Activated T-helper 2 cell treated with anti-CD3 and anti-CD28 coated beads, Interferon-gamma antibody, Interleukin-2, Interleukin-4, amounts not matched to agents 10 μg/mL and 5 μg/mL and 100 μg/mL, durations not matched to agents 14 hours and 24 hours and 36 hours (primary cell): ENCODE data around the gene CMSS1. TPM values are rescaled to one million over a fixed set of nuclear protein-coding genes. Genes with fewer than 3 reads are reported as not detected.
A peak's percentile ranks its signal among the peaks of the same experiment; 100 is the strongest.

ENCODE experiments used
- DNase-seq: peaks from one replicate; pipeline ENCODE4 v3.0.0; 2021; ENCODE audit warnings: low spot score
- H3K27ac Mint-ChIP-seq: one replicate; pipeline ENCODE4 v1.8.0; 2021; ENCODE audit warnings: mixed read lengths
- H3K27me3 Mint-ChIP-seq: one replicate; pipeline ENCODE4 v1.8.0; 2021; ENCODE audit warnings: low read depth, mixed read lengths
- H3K36me3 Mint-ChIP-seq: one replicate; pipeline ENCODE4 v1.8.0; 2021; ENCODE audit warnings: low read depth, mixed read lengths
- H3K4me1 Mint-ChIP-seq: one replicate; pipeline ENCODE4 v1.8.0; 2021; ENCODE audit warnings: low read depth, mixed read lengths
- H3K4me3 Mint-ChIP-seq: one replicate; pipeline ENCODE4 v1.8.0; 2021; ENCODE audit warnings: low read depth, mild to moderate bottlenecking, moderate library complexity, mixed read lengths
- H3K9me3 Mint-ChIP-seq: one replicate; pipeline ENCODE4 v1.8.0; 2021; ENCODE audit warnings: mixed read lengths
- intact Hi-C: fragments of 100-400 bp; cut with micrococcal nuclease; formaldehyde crosslinking; loops from one replicate; pipeline ENCODE4 v1.15.1; 2023
- total RNA-seq: library from RNA; stranded (reverse); gene quantifications from 2 replicates; pipeline ENCODE4 v1.2.3, GENCODE V29; 2022

Gene CMSS1
- total RNA-seq, 1 donor from 2014 or later = 138 TPM

- peak overlapping the region; percentile 58 for H3K4me3 Mint-ChIP-seq
- H3K36me3 Mint-ChIP-seq = peaks cover 35% of the 10 kb centered on the region
- H3K27ac Mint-ChIP-seq = peak overlapping the region; percentile 90
- H3K9me3 Mint-ChIP-seq = peaks cover 4% of the 10 kb centered on the region
- intact Hi-C loops = loop anchor here (1.0 to 10.0 kb wide), 4 partner anchors 13 to 331 kb away; partner anchors contain the start of genes LNP1 and TOMM70
- H3K27me3 Mint-ChIP-seq = no peaks in the 10 kb centered on the region
- H3K4me1 Mint-ChIP-seq = peaks cover 73% of the 10 kb centered on the region
- DNase-seq = no peak
Measured at GRCh38 chr3:100073714-100074307, 256.1 kb downstream of the CMSS1 start.

DNA sequence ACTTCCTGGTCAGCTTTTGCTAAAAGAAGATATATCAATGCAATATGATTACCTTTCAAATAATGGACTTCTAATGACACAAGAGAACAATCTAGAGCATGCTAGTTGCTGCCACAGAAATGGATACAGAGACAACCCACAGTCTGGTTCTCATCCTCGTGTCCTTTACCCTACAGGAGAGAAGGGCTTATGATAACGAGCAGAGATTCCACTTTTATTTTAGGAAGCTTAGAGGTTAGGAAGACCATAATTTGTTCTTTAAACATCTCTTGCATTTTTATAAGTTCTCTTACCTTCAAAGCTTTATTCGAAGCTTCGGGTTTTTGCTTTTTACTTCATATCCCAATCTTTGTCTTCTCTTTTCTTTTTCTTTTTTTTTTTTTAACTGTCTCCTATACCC is 257.5 kb downstream of the CMSS1 start:
- Mint-ChIP-seq H3K27ac (peak overlapping the region; percentile 58), H3K4me1 (peaks cover 61% of the 10 kb centered on the region)

DNA sequence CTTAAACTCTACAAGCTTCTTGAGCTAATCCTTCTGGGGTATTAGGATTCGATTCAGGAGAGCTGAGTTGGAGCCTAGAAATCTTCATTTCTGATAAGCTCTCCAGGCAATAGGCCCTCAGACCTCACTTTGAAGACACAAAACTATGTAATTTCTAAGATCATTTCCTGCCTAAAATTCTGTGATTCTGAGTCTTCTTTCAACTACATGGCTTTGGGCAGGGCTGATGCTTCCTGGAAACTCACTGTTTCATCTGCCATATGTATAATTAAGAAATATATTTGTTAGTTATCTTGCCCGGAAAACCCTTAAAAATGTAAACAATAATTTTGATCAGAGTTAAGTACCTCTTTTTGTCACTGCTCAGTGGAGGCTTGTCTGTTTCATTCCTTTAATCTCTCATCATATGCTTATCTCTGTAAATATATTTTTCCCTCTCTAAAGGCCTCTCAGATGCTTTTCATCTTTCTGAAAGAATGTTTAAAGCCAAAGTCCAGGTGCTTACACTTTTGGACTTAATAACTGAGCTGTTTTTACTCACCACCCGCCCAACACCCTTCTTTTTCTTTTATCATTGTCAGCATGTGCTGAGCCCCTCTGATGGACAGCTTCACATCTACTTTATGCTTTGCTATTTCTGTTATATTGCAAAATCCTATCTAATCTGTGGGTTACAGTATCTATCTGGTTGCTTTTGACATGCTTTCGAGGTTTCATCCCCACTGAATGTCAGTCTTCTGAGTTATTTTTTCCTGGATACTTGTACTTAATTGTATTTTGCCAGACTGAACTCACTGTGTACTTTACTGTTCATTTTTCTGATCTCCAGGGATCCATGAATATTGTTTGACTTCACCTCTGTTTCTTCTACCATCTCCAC is 258.4 kb downstream of the CMSS1 start:
- Mint-ChIP-seq H3K4me1 (peaks cover 58% of the 10 kb centered on the region), H3K36me3 (peaks cover 45% of the 10 kb centered on the region), H3K27me3 (no peaks in the 10 kb centered on the region), H3K4me3 (no peak overlapping the region), H3K9me3 (peaks cover 4% of the 10 kb centered on the region), H3K27ac (peak overlapping the region; percentile 58)
- intact Hi-C loops = loop anchor here (10.0 kb wide), 1 partner anchor 329 kb away; the partner anchor contains the start of genes LNP1 and TOMM70
- no peak for DNase-seq

More for the DNA sequence above, 257.5 kb downstream of the CMSS1 start:
- Mint-ChIP-seq H3K4me3 (no peak overlapping the region), H3K27me3 (no peaks in the 10 kb centered on the region), H3K9me3 (peaks cover 4% of the 10 kb centered on the region), H3K36me3 (peaks cover 36% of the 10 kb centered on the region)
- no peak for DNase-seq
- intact Hi-C loops = loop anchor here (10.0 kb wide), 1 partner anchor 330 kb away; the partner anchor contains the start of genes LNP1 and TOMM70

- Mint-ChIP-seq H3K4me3 (no peak overlapping the region), H3K9me3 (peaks cover 4% of the 10 kb centered on the region), H3K27me3 (no peaks in the 10 kb centered on the region), H3K4me1 (peaks cover 50% of the 10 kb centered on the region), H3K27ac (no peak overlapping the region), H3K36me3 (peaks cover 45% of the 10 kb centered on the region)
- intact Hi-C loops = loop anchor here (10.0 kb wide), 1 partner anchor 328 kb away; the partner anchor contains the start of genes LNP1 and TOMM70
- DNase-seq = no peak
Measured at GRCh38 chr3:100076731-100077529, 259.3 kb downstream of the CMSS1 start.

DNA sequence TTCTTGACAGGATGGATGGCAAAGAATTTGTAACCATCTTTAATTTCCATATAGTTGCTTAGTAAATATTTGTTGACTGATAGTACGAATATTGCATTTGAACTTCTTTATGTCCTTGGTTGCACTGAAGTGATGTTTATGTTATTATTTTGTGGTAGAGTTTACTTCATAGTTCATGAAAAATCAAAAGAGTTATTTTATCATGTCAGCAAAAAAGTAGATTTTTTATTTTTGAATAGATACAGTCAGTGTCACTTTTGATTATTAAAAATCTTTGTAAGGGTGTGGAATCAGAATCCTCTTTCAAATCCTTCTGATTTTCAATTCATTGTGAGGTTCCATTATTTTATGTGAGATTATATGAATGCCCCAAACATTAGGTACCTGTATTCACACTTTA is 261.7 kb downstream of the CMSS1 start:
- Mint-ChIP-seq H3K4me3 (no peak overlapping the region), H3K27me3 (no peaks in the 10 kb centered on the region), H3K27ac (no peak overlapping the region), H3K9me3 (peaks cover 4% of the 10 kb centered on the region), H3K4me1 (peaks cover 43% of the 10 kb centered on the region), H3K36me3 (peaks cover 55% of the 10 kb centered on the region)
- no peak for DNase-seq
- intact Hi-C loops = loop anchor here (10.0 kb wide), 1 partner anchor 325 kb away; the partner anchor contains the start of genes LNP1 and TOMM70

- intact Hi-C loops = no loop called here
- Mint-ChIP-seq H3K4me1 (peaks cover 39% of the 10 kb centered on the region), H3K27ac (no peak overlapping the region), H3K36me3 (peaks cover 57% of the 10 kb centered on the region), H3K9me3 (peaks cover 4% of the 10 kb centered on the region), H3K27me3 (no peaks in the 10 kb centered on the region), H3K4me3 (no peak overlapping the region)
- DNase-seq = no peak
Measured at GRCh38 chr3:100080573-100080972, 262.9 kb downstream of the CMSS1 start.

GRCh38 chr3:100081311-100081710 is 263.6 kb downstream of the CMSS1 start:
- no peak for DNase-seq
- Mint-ChIP-seq H3K9me3 (peaks cover 4% of the 10 kb centered on the region), H3K27me3 (no peaks in the 10 kb centered on the region), H3K27ac (no peak overlapping the region), H3K36me3 (peaks cover 54% of the 10 kb centered on the region), H3K4me1 (peaks cover 32% of the 10 kb centered on the region), H3K4me3 (no peak overlapping the region)
- intact Hi-C loops = no loop called here

GRCh38 chr3:100081986-100082692 is 264.5 kb downstream of the CMSS1 start:
- H3K4me1 Mint-ChIP-seq = peaks cover 29% of the 10 kb centered on the region
- H3K9me3 Mint-ChIP-seq = peaks cover 3% of the 10 kb centered on the region
- intact Hi-C loops = no loop called here

GRCh38 chr3:100082714-100083113 is 265.1 kb downstream of the CMSS1 start:
- DNase-seq = no peak
- peaks cover 30% of the 10 kb centered on the region for H3K4me1 Mint-ChIP-seq
- H3K9me3 Mint-ChIP-seq = no peaks in the 10 kb centered on the region
- H3K4me3 Mint-ChIP-seq = no peak overlapping the region
- peaks cover 49% of the 10 kb centered on the region for H3K36me3 Mint-ChIP-seq
- H3K27me3 Mint-ChIP-seq = peaks cover 1% of the 10 kb centered on the region
- no peak overlapping the region for H3K27ac Mint-ChIP-seq
- intact Hi-C loops = no loop called here

More at GRCh38 chr3:100081986-100082692, 264.5 kb downstream of the CMSS1 start:
- no peak overlapping the region for H3K4me3 Mint-ChIP-seq
- DNase-seq = no peak
- peaks cover 52% of the 10 kb centered on the region for H3K36me3 Mint-ChIP-seq
- H3K27me3 Mint-ChIP-seq = peaks cover 1% of the 10 kb centered on the region
- no peak overlapping the region for H3K27ac Mint-ChIP-seq

- no peak overlapping the region for H3K27ac Mint-ChIP-seq
Measured at GRCh38 chr3:100083209-100083608, 265.5 kb downstream of the CMSS1 start.

DNA sequence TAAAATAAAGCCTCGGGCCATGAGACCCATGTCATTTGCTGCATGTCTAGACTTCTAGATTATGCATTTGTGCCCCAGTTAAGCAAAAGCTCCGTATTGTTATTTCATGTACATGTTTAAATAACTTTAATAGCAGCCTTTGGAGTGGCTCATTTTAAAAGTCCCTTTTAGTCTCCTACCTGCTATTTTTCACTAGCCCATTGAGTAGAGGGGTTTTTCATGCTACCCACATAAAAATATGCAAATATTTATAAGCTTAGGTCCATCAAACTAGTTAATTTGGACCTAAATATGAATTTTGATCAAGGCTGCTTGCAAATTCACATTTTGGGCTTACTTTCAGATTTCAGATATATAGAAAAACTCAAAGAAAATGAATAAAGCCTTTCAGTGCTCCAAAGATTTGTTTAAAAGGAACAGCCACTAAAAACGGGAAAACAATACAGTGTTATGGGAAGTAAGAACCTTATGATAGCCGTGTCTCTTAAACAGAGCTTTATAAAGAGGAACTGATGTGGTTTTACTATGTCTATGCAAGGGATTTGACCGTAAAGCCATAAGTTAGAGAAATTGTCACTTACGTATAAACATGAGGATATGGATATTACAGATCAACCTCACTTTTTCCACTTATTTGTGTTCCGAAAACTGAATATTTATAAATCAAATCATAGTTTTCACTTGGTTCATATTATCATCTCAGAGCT is 266.6 kb downstream of the CMSS1 start:
- Mint-ChIP-seq H3K27me3 (peaks cover 1% of the 10 kb centered on the region), H3K4me1 (peaks cover 39% of the 10 kb centered on the region), H3K4me3 (no peak overlapping the region), H3K36me3 (peaks cover 48% of the 10 kb centered on the region), H3K27ac (no peak overlapping the region), H3K9me3 (no peaks in the 10 kb centered on the region)
- intact Hi-C loops = no loop called here
- no peak for DNase-seq

More at GRCh38 chr3:100083209-100083608, 265.5 kb downstream of the CMSS1 start:
- Mint-ChIP-seq H3K27me3 (peaks cover 1% of the 10 kb centered on the region), H3K36me3 (peaks cover 49% of the 10 kb centered on the region), H3K4me3 (no peak overlapping the region), H3K4me1 (peaks cover 30% of the 10 kb centered on the region), H3K9me3 (no peaks in the 10 kb centered on the region)
- DNase-seq = no peak
- intact Hi-C loops = no loop called here
